GM18858 (cell line): ENCODE data around the gene AZIN2.

ENCODE experiments used
- ATAC-seq: cut with Tn5 transposase; IDR thresholded peaks from one replicate; pipeline ENCODE4 v1.9.1; 2021; ENCODE audit not compliant: unreplicated experiment

The AZIN2 gene

GRCh38 chr1:33150522-33150921, 69.6 kb downstream of the AZIN2 start:
- ATAC-seq, result no peak

DNA sequence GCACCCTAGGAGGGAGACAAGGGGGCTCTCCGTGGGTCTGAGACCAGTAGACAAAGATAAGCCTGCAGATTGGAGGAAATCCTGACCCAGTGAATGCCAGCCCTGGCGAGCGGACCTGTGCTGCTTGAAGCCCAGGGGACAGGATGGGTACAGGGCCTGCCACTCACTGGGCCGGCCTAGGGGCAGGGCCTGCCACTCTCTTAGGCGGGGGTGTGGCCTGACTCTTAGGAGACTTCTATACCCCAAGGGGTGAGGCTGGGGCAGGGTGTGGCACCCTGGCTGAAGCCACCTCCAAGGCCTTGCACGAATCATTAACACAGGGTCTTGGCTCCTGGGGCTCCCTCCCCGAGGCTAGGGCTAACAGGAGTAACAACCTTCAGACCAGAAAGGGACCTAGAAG, 70.2 kb downstream of the AZIN2 start:
- ATAC-seq, result no peak

- no peak for ATAC-seq
Observed at GRCh38 chr1:33152685-33153432, 71.9 kb downstream of the AZIN2 start.

GRCh38 chr1:33153650-33154049, 72.7 kb downstream of the AZIN2 start:
- no peak for ATAC-seq

- no peak for ATAC-seq
Observed at GRCh38 chr1:33155877-33156538, 75.1 kb downstream of the AZIN2 start.

- ATAC-seq, result no peak
Observed at GRCh38 chr1:33157131-33157530, 76.2 kb downstream of the AZIN2 start.

DNA sequence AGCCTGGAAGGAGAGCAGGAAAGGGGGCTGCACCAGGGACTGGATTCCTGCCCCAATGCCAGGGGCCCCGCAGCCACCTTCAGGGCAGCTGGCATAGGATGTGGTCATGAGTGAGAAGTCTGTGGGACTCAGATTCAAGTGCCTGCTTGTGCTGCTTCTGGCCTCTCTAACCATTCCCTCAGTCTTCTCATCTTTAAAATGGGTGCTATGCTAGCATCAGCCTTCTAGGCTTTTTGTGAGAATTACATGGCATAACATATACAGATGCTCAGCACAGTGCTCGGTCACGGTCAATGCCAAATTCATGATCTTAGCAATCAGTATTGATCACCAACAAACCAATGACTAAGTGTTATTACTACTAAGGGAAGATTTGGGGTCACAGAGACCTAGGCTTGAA, 77.4 kb downstream of the AZIN2 start:
- no peak for ATAC-seq

- no peak for ATAC-seq
Observed at GRCh38 chr1:33159577-33159976, 78.6 kb downstream of the AZIN2 start.

- no peak for ATAC-seq
Observed at GRCh38 chr1:33161061-33161681, 80.2 kb downstream of the AZIN2 start.

DNA sequence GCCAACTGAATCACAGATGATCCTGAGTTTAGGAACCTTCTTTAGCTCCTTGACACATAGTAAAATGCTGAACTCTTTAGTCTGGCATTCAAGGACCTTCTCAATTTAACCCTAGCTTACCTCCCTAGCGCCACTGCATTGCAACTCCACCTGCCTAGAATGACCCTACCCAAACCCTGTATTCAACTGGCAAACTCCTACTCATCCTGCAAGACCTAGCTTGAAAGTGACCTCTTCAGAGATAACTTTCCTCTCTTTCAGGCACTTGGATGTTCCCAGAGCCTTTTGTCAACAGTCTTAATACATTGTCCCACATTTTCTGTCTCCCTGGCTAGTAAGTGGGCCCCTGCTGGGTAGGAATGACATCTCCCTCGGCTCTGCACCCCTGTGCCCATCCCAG, 81.2 kb downstream of the AZIN2 start:
- ATAC-seq, result no peak

- ATAC-seq, result no peak
Observed at GRCh38 chr1:33163621-33164519, 82.9 kb downstream of the AZIN2 start.

- no peak for ATAC-seq
Observed at GRCh38 chr1:33165209-33165608, 84.3 kb downstream of the AZIN2 start.

GRCh38 chr1:33165809-33166208, 84.9 kb downstream of the AZIN2 start:
- no peak for ATAC-seq

GRCh38 chr1:33167650-33168447, 86.9 kb downstream of the AZIN2 start:
- no peak for ATAC-seq

- ATAC-seq, result no peak
Observed at GRCh38 chr1:33168556-33169289, 87.8 kb downstream of the AZIN2 start.

DNA sequence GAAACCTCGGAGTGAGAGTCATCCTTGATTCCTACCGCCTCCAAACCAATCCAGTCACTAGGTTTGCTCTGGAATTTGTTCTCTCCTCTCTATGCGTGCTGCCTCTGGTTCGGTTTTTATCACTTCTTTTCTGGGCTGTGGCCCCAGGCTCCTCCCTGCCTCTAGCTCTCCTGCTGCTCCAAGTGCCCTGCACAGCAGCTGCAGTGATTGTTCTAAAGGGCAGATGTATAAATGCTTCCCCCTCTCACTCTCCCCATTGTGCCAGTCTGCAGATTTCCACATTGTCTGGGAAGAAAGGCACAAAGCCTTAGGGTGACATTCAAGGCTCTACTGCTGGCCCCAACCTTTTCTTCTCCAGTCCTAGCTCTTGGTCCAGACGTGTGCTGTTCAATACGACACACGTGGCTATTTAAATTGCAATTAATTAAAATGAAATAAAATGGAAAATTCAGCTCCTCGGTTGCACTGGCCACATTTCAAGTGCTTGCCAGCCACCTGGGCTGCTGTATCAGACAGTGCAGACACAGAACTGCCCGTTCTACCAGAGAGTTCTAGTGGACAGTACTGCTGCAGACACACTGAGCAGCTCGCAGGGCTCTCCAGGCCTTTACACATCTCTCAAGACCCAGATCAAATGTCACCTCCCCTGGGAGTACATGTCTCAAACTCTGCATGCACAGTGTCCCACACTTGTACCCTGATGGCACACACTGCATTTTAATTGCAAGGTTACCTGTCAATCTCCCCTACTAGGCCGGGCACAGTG, 88.5 kb downstream of the AZIN2 start:
- no peak for ATAC-seq
